ENCODE measurements around the gene TUBGCP6. TPM values are rescaled to one million over a fixed set of nuclear protein-coding genes. Genes with fewer than 3 reads are reported as not detected.
"Not testable (repeated sequence)": the region's sequence is repeated elsewhere in the genome, so short reads cannot be mapped to it uniquely, and the experiment has no call there.

The TUBGCP6 gene
- total RNA-seq, 1 donor from 2014 or later: 51.7 TPM

DNA sequence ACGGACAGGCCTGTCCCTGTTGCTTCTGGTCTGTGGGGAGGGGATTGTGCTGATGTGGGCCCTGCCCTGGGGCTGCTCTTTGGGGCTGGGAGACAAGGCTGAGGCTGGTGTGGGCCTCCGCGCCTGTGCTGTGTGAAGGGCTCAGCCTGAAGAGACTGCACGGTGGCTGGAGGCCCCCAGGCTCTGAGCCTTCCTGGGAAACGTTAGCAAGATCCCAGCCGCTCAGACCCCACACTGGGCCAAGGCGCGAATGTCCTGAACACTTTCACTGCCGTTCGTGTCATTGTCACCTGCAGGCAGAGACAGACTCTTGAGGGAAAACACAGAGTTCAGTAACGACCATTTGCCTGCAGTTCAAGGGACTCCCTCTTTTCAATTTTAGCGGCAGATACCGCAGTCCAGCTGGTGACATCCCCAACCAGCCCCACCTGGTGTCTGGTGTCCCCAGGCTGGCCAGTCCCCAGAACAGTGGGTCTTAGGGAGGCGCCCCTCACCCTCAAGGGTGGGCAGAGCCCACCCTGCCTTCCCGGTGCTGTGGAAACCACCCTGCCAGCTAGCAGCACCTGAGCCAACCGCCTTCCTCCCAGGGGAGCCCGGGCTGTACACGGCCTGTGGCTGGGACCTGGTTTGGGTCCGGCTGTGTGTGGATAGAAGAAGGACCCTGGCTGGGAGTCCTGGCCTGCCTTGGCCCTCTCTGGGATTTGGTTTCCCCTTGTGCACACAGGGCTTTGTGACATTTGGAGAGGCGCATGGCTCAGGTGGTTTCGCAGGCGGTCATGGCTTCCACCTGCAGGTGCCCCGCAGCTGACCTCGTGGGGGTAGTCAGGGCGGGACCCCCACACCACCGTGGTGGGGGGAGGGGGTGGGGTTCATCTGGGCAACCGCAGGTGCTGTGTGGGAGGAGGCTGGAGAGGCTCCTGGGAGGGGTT lies 68.6 kb downstream of the TUBGCP6 start:
- intact Hi-C loops (cut with micrococcal nuclease): no loop called here
- Mint-ChIP-seq H3K9me3 (no peaks in the 10 kb centered on the region), H3K4me3 (no peak overlapping the region), H3K27ac (no peak overlapping the region), H3K36me3 (ENCODE audit: low read depth) (no peaks in the 10 kb centered on the region), H3K27me3 (peaks cover 15% of the 10 kb centered on the region), H3K4me1 (no peaks in the 10 kb centered on the region)
- DNase-seq: no peak

DNA sequence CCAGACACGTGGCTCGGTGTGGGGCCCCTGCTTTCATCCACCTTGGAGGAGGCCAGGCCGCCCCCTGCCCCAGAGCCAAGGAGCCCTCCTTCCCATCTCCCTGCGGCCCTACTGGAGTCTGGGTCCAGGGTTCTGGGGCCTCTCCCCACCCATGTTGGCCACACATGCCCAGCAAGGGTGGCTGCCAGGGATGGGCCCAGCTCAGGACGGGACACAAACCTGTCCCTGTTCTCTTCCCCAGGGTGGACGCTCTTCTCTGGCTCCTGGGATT lies 69.7 kb downstream of the TUBGCP6 start:
- no peak for DNase-seq
- H3K9me3 Mint-ChIP-seq: no peaks in the 10 kb centered on the region
- no peaks in the 10 kb centered on the region for H3K4me1 Mint-ChIP-seq
- peaks cover 18% of the 10 kb centered on the region for H3K27me3 Mint-ChIP-seq
- intact Hi-C loops (cut with micrococcal nuclease): no loop called here
- no peak overlapping the region for H3K4me3 Mint-ChIP-seq
- H3K36me3 Mint-ChIP-seq (ENCODE audit: low read depth): no peaks in the 10 kb centered on the region
- H3K27ac Mint-ChIP-seq: no peak overlapping the region

DNA sequence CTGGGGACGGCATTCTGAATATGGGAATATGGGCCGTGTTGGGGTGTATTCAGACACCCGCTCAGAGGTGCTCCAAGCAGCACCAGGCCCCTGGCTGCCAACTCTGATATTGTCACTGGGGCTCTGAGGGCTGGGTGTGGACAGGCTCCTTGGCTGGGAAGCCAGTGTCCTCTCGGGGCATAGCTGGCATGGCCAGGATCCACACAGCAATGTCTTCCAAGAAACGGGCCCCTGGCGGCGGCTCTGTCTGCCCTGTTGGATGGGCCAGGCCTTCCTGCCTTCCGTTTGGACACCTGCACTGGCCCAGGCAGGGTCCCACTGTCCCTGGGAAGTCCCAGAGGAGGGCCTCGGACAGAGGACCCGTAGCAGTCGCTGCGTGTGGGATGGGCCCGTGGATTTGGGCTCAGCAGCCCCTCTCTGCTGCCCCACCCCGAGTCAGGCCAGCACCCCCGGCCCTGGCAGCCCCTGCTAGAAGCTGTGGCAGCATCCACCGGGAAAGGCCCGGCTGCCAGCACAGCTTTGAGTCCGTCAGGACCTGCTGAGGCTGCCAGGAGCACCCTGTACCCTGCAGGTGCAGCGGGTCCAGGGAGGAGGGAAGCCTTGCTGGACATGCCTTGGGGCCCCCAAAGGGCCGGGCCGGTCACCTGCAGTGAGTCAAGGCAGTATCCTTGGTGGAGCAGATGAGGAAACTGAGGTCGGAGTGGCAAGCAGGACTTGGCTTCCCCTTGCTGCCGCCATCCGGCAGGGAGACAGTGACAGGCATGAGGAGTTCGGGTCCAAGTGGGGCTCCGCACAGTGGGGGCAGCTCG lies 70.2 kb downstream of the TUBGCP6 start:
- H3K27me3 Mint-ChIP-seq: peaks cover 18% of the 10 kb centered on the region
- no peaks in the 10 kb centered on the region for H3K9me3 Mint-ChIP-seq
- H3K4me1 Mint-ChIP-seq: no peaks in the 10 kb centered on the region
- DNase-seq: no peak
- no peak overlapping the region for H3K4me3 Mint-ChIP-seq
- H3K27ac Mint-ChIP-seq: no peak overlapping the region
- intact Hi-C loops (cut with micrococcal nuclease): no loop called here
- H3K36me3 Mint-ChIP-seq (ENCODE audit: low read depth): no peaks in the 10 kb centered on the region

DNA sequence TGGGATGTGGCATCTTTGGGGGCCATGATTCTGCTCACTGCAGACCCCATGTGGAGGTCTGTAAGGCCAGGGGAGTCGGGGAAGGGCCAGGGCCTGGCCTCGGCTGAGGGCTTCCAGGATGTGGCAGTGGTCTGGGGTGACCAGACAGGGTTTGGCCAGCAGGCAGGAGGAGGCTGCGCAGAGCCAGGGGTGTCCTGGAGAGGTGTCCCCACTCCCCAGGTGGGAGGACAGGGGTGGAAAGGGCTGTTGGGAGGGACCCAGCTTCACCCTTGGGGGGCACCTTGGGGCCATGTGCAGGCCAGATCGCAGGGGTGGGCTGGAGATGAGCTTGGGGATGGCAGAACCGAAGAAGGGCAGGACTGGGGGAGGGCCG lies 70.9 kb downstream of the TUBGCP6 start:
- DNase-seq: no peak
- intact Hi-C loops (cut with micrococcal nuclease): no loop called here
- H3K27ac Mint-ChIP-seq: no peak overlapping the region
- H3K4me3 Mint-ChIP-seq: no peak overlapping the region
- H3K9me3 Mint-ChIP-seq: no peaks in the 10 kb centered on the region
- peaks cover 2% of the 10 kb centered on the region for H3K4me1 Mint-ChIP-seq
- no peaks in the 10 kb centered on the region for H3K36me3 Mint-ChIP-seq (ENCODE audit: low read depth)
- H3K27me3 Mint-ChIP-seq: peaks cover 22% of the 10 kb centered on the region

DNA sequence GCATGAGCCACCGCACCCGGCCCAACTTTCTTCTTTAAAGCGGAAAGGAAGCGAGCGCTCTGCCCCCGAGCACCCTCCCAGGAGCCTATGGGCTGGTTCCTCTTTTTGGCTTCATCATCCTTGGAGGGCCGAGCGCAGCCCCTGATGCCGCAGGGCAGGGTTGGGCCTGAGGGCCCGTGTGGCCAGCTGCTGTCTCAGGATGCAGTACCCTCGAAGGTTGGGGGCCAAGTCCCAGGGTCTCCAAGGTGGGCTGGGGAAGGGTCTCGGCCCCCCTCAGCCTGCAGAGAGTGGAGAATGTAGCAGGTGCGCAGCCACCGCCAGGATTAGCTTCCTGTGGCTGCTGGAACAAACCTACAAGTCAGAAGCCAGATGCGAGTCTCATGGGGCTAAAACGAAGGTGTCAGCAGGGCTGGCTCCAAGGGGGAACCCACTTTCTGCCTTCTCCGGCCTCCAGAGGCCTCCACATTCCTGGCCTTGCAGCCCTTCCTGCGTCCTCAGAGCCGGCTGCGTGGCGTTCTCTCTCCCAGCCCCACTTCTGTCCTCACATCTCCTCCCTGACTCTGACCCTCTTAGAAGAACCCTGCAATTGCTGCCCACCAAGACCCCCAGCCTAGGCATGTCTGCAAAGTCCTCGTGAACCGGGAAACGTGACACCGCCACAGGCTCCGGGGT lies 71.4 kb downstream of the TUBGCP6 start:
- intact Hi-C loops (cut with micrococcal nuclease): no loop called here
- no peaks in the 10 kb centered on the region for H3K36me3 Mint-ChIP-seq (ENCODE audit: low read depth)
- no peaks in the 10 kb centered on the region for H3K9me3 Mint-ChIP-seq
- DNase-seq: no peak
- peaks cover 3% of the 10 kb centered on the region for H3K4me1 Mint-ChIP-seq
- no peak overlapping the region for H3K4me3 Mint-ChIP-seq
- no peak overlapping the region for H3K27ac Mint-ChIP-seq
- peaks cover 27% of the 10 kb centered on the region for H3K27me3 Mint-ChIP-seq

DNA sequence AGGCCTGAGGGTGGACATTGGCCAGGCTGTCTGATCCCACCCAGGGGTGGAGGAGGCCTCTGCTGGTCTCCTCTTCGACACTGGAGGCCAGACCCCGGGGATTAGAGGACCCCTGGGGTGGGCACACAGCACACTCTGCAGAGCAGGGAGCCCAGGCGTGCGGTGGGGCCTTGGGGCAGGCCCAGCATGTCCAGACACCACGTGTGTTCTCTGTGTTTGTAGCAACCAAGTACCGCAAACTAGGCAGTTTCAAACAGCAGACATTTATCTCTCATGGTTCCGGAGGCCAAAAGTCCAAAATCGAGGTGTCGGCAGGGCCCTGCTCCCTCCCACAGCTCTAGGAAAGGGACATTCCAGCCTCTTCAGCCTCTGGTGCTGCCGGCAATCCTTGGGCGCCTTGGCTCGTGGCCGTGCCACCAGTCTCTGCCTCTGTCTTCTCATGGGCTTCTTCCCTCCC lies 72.8 kb downstream of the TUBGCP6 start:
- H3K27ac Mint-ChIP-seq: peak overlapping the region; percentile 11
- H3K27me3 Mint-ChIP-seq: peaks cover 36% of the 10 kb centered on the region
- no peaks in the 10 kb centered on the region for H3K9me3 Mint-ChIP-seq
- no peaks in the 10 kb centered on the region for H3K36me3 Mint-ChIP-seq (ENCODE audit: low read depth)
- no peak for DNase-seq
- peaks cover 6% of the 10 kb centered on the region for H3K4me1 Mint-ChIP-seq
- intact Hi-C loops (cut with micrococcal nuclease): no loop called here
- H3K4me3 Mint-ChIP-seq: peak overlapping the region; percentile 25

DNA sequence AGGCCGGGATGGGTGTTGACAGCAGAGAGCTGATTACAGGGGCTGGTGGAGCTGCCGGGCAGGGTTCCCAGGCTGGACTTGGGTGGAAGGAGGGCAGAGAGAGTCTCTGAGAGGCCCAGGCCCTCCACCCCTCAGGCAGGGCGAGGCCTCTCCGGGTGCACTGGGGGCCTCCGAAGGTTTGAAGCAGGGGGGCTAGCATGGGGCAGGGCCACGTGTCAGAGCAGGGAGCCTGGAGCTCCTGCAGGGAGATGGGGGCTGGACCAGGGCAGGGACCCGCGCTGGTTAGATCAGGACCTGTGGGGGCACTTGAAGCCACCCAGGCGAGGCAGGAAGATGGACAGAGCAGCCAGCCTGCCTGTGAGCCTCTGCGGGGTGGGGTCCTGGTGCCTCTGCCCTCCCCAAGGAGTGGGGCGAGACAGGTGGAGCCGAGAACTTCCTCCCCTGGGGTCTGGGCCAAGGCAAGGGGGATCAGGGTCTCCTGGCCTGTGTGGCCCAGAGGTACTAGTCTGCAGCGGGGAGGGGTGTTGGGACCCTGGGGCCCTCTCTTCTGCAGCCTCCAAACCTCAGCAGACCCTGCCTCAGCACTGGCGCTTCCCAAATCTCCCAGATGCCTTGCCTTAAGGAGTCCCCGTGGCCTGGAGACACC lies 73.4 kb downstream of the TUBGCP6 start:
- H3K27me3 Mint-ChIP-seq: peaks cover 36% of the 10 kb centered on the region
- H3K4me3 Mint-ChIP-seq: peak overlapping the region; percentile 79
- peaks cover 6% of the 10 kb centered on the region for H3K4me1 Mint-ChIP-seq
- H3K27ac Mint-ChIP-seq: peak overlapping the region; percentile 73
- no peaks in the 10 kb centered on the region for H3K36me3 Mint-ChIP-seq (ENCODE audit: low read depth)
- no peaks in the 10 kb centered on the region for H3K9me3 Mint-ChIP-seq
- no peak for DNase-seq
- intact Hi-C loops (cut with micrococcal nuclease): no loop called here

DNA sequence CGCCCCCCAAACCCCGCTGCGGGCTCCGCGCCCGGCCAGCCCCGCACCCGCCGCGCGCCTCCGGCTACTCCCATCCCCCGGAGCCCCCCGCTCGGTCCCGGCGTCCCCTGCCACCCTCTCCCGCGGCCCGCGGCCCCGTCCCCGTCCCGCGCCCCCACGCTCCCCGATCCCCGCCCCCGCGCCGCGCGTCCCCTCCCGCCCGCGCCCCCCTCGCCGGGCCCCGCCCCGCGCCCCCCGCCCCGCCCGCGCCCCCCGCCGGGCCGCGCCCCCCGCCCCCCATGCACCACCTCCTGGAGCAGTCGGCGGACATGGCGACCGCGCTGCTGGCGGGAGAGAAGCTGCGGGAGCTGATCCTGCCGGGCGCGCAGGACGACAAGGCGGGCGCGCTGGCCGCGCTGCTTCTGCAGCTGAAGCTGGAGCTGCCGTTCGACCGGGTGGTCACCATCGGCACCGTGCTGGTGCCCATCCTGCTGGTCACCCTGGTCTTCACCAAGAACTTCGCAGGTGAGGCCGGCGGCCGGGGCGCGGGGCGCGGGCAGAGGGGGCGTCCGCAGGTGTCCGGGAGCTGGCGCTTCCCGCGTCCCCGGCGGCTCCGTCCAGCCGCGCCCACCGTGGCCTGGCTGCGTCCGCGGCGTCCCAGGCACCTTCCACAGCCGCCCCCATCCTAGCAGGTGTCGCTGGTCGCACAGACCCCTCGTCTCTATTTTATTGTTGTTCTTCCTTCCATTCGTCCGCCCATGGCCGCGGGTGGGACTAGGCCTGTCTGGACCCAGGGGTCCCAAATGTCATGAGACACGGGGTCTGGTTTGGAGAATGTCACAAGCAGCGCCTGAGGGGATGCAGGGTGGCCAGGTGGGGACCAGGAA lies 74.1 kb downstream of the TUBGCP6 start, which contains the start of gene PANX2:
Gene PANX2 (plus strand): TSS at position 279 of the 866 bp plus-strand sequence. CDS start 0 bp downstream, at position 279.
- no peak for DNase-seq
- Mint-ChIP-seq H3K9me3 (no peaks in the 10 kb centered on the region), H3K27ac (peak within 1 kb of the TSS; percentile 73), H3K27me3 (peaks cover 36% of the 10 kb centered on the region), H3K4me1 (peaks cover 6% of the 10 kb centered on the region), H3K36me3 (ENCODE audit: low read depth) (no peaks in the 10 kb centered on the region), H3K4me3 (peak within 1 kb of the TSS; percentile 79)
- intact Hi-C loops (cut with micrococcal nuclease): no loop called here

DNA sequence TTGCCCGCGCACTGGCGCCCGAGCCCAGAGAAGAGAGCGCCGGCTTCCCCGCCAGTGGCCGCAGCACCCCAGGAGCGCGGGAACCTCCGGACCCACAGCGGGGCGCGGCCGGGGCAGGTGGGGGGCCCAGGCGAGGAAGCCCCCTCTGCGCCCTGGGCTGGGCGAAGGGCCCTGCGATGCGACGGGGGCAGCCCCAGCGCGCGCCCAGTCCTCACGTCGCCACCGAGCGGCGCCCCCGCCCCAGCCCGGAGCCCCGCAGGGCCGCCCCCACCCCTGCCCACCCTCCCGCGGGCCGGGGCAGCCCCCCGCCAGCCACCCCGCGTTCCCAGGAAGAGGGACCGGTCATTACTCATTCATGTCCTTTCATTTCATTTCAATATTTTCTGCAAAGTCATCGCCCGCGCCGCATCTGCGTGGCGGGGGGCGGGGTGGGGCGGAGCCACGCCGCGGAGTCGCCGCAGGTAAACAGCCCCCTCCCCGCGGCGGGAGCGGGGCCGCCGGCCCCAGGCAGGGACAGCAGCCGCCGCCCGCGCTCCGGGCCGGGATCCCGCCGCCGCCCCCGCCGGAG lies 75.0 kb downstream of the TUBGCP6 start:
- Mint-ChIP-seq H3K4me1 (peaks cover 6% of the 10 kb centered on the region), H3K36me3 (ENCODE audit: low read depth) (no peaks in the 10 kb centered on the region), H3K27me3 (peaks cover 36% of the 10 kb centered on the region), H3K4me3 (peak overlapping the region; percentile 66), H3K27ac (no peak overlapping the region), H3K9me3 (no peaks in the 10 kb centered on the region)
- DNase-seq: peak; percentile 83
- intact Hi-C loops (cut with micrococcal nuclease): no loop called here

DNA sequence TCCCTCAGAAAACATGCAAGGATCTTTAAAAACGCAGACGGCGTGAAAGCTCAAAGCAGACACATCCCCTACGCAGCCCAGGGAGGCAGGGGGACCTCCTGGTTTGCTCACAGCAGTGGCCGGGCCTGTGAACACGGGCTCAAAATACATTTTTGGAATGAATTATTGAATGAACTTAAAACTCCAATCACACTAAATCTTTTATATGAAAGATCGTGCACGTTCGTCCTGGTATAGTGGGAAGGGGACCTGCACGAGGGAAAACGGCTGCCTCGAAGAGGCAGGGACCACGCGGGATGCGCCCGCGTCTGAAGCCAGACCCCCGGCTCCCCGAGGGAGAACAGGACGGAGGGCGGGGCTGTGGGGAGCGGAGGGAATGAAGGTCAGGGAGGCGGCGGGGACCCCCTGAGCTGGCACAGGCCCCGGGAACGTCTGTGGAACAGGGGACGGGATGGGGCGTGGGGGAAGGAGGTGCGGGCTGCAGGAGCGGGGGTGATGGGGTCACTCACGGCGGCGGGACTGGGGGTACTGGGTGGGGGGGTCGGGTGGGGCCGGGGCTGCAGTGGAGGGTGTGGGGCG lies 75.6 kb downstream of the TUBGCP6 start:
- Mint-ChIP-seq H3K4me3 (peak overlapping the region; percentile 77), H3K27me3 (peaks cover 36% of the 10 kb centered on the region), H3K27ac (peak overlapping the region; percentile 73), H3K9me3 (no peaks in the 10 kb centered on the region), H3K36me3 (ENCODE audit: low read depth) (no peaks in the 10 kb centered on the region), H3K4me1 (peaks cover 6% of the 10 kb centered on the region)
- intact Hi-C loops (cut with micrococcal nuclease): no loop called here
- no peak for DNase-seq

DNA sequence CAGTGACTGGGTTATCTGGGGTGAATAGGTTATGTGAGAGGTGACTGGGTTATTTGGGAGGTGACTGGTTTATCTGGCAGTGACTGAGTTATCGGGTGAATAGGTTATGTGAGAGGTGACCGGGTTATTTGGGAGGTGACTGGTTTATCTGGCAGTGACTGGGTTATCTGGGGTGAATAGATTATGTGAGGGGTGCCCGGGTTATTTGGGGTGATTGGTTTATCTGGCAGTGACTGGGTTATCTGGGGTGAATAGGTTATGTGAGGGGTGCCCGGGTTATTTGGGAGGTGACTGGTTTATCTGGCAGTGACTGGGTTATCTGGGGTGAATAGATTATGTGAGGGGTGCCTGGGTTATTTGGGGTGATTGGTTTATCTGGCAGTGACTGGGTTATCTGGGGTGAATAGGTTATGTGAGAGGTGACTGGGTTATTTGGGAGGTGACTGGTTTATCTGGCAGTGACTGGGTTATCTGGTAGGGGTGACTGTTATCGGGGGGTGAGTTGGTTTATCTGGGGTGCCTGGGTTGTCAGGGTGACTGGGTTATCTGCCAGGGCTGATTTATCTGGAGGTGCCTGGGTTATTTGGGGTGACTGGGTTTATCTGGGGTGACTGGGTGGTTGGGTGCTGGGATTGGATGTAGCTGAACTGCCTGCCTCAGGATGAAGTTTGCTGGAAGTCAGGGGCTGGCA lies 76.2 kb downstream of the TUBGCP6 start:
- Mint-ChIP-seq H3K4me3 (peak overlapping the region; percentile 77), H3K27me3 (peaks cover 36% of the 10 kb centered on the region), H3K27ac (peak overlapping the region; percentile 73)
- H3K9me3 Mint-ChIP-seq; H3K4me1 Mint-ChIP-seq; intact Hi-C loops (cut with micrococcal nuclease); DNase-seq; H3K36me3 Mint-ChIP-seq (ENCODE audit: low read depth): not testable (repeated sequence)
